Testis (tissue), 3 donors: ENCODE data around the gene ZNF462. TPM values are rescaled to one million over a fixed set of nuclear protein-coding genes. Genes with fewer than 3 reads are reported as not detected.

Experiments used
- DNase-seq: peaks from one replicate; pipeline ENCODE4 v3.0.0-alpha.2; 2019
- H3K27ac ChIP-seq, 2 donors: fragments of 200-600 bp; sonication (generic); one replicate each; pipeline ENCODE4 v1.5.1; 2019
- H3K27me3 ChIP-seq: fragments of 200-600 bp; sonication (generic); one replicate; pipeline ENCODE4 v1.5.1; 2019
- H3K36me3 ChIP-seq: fragments of 200-600 bp; sonication (generic); one replicate; pipeline ENCODE4 v1.5.1; 2017; ENCODE audit warnings: low read depth; ENCODE audit errors: missing control alignments
- H3K4me1 ChIP-seq: fragments of 200-600 bp; sonication (generic); one replicate; pipeline ENCODE4 v1.5.1; 2019
- H3K4me3 ChIP-seq, 2 donors: fragments of 200-600 bp; sonication (generic); one replicate each; pipeline ENCODE4 v1.5.1; 2017 to 2019
- H3K9me3 ChIP-seq: fragments of 200-600 bp; sonication (generic); one replicate; pipeline ENCODE4 v1.5.1; 2017
- POLR2A ChIP-seq: fragments of 450-650 bp; IDR thresholded peaks from one replicate; pipeline ENCODE4 v1.6.1; 2017; ENCODE audit warnings: antibody characterized with exemption, mild to moderate bottlenecking, moderate library complexity
- WGBS, 2 donors: methylation state at CpG; one replicate each; pipeline ENCODE4 v1.1.5; 2018; 5-methylcytosine and 5-hydroxymethylcytosine counted together
- intact Hi-C: fragments of 100-400 bp; cut with DNase I; formaldehyde crosslinking; loops from one replicate; pipeline ENCODE4 v1.15.1; 2023; ENCODE audit warnings: low total_unique reads
- polyA plus RNA-seq: library from polyadenylated mRNA; stranded (reverse); fragments of 350-450 nt; fragmentation: Illumina TruSeq; extraction: RNeasy Lipid Tissue Mini Kit (QIAGEN cat#74804); gene quantifications from one replicate; pipeline ENCODE4 v1.2.3, GENCODE V29; 2014; ENCODE audit warnings: low read depth, low replicate concordance; ENCODE audit not compliant: insufficient read depth
- total RNA-seq, 2 donors: library from RNA; depleted of rRNA; stranded (reverse); fragments of >200 nt; gene quantifications; one replicate each; pipeline ENCODE4 v1.2.3, GENCODE V29; 2016
- TF ChIP-seq, protein P1 (sequence below), 3 experiments: fragments of 450-650 bp in 2 of 3; fragments of 200-600 bp in 1 of 3; sonication (generic) in 1 of 3; IDR thresholded peaks; one replicate each; pipeline ENCODE4 v1.5.1; 2016 to 2019; ENCODE audit warnings: antibody characterized with exemption in 3 of 3, mild to moderate bottlenecking in 2 of 3, moderate library complexity in 1 of 3

ZNF462 gene
- total and polyA plus RNA-seq, 3 donors from 2014 or later = 31.5 to 61.6 (median 53.2) TPM

DNA sequence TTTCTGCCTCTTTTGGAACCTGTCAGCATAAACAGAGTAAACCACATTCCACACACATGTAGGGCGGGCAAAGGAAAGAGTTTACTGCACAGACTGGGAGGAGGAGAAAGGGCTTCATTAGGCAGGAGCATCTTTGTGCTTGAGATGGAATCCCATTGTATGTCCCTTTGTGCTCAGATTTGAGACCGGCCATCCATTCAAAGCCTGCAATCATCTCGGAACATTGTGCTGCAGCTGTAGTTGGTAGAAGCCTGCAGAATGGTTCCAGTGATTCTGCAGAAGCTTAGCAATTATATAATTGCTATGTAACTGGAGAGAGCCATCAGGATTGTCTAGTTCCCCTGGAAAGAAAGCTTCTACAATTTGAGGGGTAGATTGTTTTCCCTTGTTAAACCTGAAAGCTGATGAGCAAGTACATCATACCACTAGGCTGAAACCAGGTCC lies 16.5 kb downstream of the ZNF462 start:
- intact Hi-C loops = no loop called here
- Histone ChIP-seq H3K9me3 (no peaks in the 10 kb centered on the region), H3K4me3 (no peak overlapping the region), H3K4me1 (peaks cover 39% of the 10 kb centered on the region), H3K36me3 (no peaks in the 10 kb centered on the region), H3K27ac (no peak overlapping the region), H3K27me3 (no peaks in the 10 kb centered on the region)
- no peak for DNase-seq
- no peak for TF ChIP-seq POLR2A
- TF ChIP-seq, protein P1, sequence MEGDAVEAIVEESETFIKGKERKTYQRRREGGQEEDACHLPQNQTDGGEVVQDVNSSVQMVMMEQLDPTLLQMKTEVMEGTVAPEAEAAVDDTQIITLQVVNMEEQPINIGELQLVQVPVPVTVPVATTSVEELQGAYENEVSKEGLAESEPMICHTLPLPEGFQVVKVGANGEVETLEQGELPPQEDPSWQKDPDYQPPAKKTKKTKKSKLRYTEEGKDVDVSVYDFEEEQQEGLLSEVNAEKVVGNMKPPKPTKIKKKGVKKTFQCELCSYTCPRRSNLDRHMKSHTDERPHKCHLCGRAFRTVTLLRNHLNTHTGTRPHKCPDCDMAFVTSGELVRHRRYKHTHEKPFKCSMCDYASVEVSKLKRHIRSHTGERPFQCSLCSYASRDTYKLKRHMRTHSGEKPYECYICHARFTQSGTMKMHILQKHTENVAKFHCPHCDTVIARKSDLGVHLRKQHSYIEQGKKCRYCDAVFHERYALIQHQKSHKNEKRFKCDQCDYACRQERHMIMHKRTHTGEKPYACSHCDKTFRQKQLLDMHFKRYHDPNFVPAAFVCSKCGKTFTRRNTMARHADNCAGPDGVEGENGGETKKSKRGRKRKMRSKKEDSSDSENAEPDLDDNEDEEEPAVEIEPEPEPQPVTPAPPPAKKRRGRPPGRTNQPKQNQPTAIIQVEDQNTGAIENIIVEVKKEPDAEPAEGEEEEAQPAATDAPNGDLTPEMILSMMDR (IDR thresholded peaks at IDR 0.05) = no peak
- WGBS, 2 donors = 54 to 59% methylated on average over 3 of the region's 3 CpGs

DNA sequence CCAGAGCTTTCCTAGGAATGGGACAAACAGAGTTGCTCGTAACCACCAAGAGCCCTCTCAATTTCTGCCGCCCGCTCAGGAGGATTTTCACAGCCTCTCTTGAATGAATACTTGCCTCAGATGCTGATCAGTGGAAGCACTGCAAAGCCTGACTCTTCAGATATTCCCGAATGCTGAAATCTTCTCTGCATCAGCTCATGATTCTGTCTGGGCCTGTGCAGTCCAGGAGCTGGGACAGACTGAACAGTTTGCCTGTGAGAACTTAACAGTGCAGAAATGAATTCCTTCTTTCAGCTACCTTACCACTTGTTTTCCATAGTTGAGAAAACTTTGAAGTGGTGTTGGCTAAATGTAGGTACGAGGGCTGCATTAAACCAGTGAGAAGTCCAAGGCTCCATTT lies 17.1 kb downstream of the ZNF462 start:
- Histone ChIP-seq H3K27ac (peak overlapping the region in 1 of 2 donors; percentile 8), H3K4me3 (no peak overlapping the region), H3K36me3 (no peaks in the 10 kb centered on the region), H3K27me3 (no peaks in the 10 kb centered on the region), H3K9me3 (no peaks in the 10 kb centered on the region), H3K4me1 (peaks cover 39% of the 10 kb centered on the region)
- TF ChIP-seq, protein P1 (IDR thresholded peaks at IDR 0.05) = no peak
- no peak for TF ChIP-seq POLR2A
- intact Hi-C loops = no loop called here
- 76 to 84% methylated on average over 5 of the region's 5 CpGs for WGBS, 2 donors
- no peak for DNase-seq

DNA sequence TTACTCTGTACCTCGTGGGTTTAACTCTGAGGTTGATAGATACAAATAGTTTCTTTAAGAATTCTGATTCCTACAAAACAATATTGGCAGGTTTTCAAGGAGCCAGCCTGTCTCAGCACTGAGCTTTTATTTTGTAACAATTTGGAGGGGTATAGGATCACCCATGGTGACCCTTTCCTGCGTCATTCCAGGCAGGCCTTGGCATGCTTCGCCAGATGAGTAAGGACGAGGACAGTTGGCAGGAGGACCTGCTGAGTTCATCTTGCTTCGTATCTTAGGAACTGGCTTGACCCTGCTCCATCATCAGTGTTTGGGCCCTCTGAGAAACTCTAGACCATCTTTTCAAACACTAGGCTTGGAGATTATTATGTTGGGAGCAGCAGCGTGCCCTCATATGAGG lies 17.9 kb downstream of the ZNF462 start:
- Histone ChIP-seq H3K27me3 (no peaks in the 10 kb centered on the region), H3K27ac (no peak overlapping the region), H3K9me3 (no peaks in the 10 kb centered on the region), H3K4me1 (peaks cover 39% of the 10 kb centered on the region), H3K36me3 (no peaks in the 10 kb centered on the region), H3K4me3 (no peak overlapping the region)
- TF ChIP-seq, protein P1 (IDR thresholded peaks at IDR 0.05) = no peak
- no peak for TF ChIP-seq POLR2A
- WGBS, 2 donors = 51 to 71% methylated on average over 6 of the region's 6 CpGs
- peak; percentile 41 for DNase-seq
- intact Hi-C loops = no loop called here

DNA sequence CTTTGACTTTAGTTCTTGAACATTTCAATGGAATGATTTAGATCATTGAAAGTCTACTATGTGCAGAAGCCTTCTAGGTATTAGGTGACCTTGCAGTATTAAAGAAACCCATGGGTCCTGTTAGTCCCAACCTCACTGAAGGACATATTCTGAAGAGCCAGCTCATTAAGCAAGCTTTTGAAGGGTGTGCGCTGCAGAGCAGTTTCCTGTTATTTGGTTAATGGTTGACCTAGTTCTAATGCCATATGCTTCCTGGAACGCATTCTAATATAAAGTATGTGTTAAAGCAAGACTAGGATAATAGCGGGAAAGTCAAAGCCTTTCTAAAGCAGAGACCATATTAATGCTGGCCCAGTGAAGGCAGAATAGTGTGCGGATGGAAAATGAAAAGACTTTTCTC lies 20.1 kb downstream of the ZNF462 start:
- Histone ChIP-seq H3K27ac (no peak overlapping the region), H3K36me3 (no peaks in the 10 kb centered on the region), H3K9me3 (no peaks in the 10 kb centered on the region), H3K4me1 (peaks cover 25% of the 10 kb centered on the region), H3K27me3 (no peaks in the 10 kb centered on the region), H3K4me3 (no peak overlapping the region)
- no peak for TF ChIP-seq POLR2A
- TF ChIP-seq, protein P1 (IDR thresholded peaks at IDR 0.05) = no peak
- DNase-seq = no peak
- intact Hi-C loops = no loop called here
- 89 to 93% methylated on average over 4 of the region's 4 CpGs for WGBS, 2 donors

DNA sequence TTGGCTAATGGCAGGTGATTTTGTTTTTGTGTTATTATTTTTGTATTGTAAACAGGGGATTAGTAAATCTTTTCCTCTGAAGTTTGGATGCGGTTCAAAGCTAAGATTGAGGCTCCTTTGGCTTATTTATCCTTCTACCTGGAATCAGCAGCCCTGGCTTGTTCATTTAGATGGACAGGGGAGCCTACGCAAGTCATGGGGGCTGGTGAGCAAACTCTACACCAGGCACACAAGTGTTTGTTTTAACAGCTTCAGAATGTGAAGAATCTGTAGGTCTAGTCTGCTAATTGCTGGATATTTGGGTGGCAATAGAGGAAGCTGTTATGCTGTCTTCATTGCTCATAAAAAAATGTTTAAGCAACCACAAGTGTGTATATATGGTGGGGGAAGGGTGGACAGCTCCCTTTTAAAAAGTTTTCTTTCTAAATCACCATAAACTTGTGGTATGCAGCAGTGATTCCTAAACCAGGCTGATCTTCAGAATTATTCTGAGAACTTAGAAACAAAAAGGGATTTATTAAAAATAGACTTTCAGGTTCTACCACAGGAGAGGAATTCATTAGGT lies 20.7 kb downstream of the ZNF462 start:
- H3K27ac ChIP-seq = no peak overlapping the region
- intact Hi-C loops = no loop called here

More for the DNA sequence above, 20.7 kb downstream of the ZNF462 start:
- Histone ChIP-seq H3K9me3 (no peaks in the 10 kb centered on the region), H3K27me3 (no peaks in the 10 kb centered on the region), H3K4me1 (peaks cover 19% of the 10 kb centered on the region), H3K4me3 (no peak overlapping the region), H3K36me3 (no peaks in the 10 kb centered on the region)
- TF ChIP-seq POLR2A = no peak
- TF ChIP-seq, protein P1 (IDR thresholded peaks at IDR 0.05) = no peak
- 91 to 94% methylated on average over 2 of the region's 2 CpGs for WGBS, 2 donors
- no peak for DNase-seq
